Body of pancreas (tissue), 4 donors: ENCODE results near the gene ZNF484. TPM values are rescaled to one million over a fixed set of nuclear protein-coding genes. Genes with fewer than 3 reads are reported as not detected.
"Not testable (repeated sequence)": the region's sequence is repeated elsewhere in the genome, so short reads cannot be mapped to it uniquely, and the experiment has no call there.

Experiments used
- ATAC-seq: fragments of 150-250 bp; one replicate; pipeline ENCODE4 v1.9.1; 2016
- DNase-seq, 4 donors: peaks; one replicate each; pipeline ENCODE4 v3.0.0-alpha.2; 2019
- H3K27ac ChIP-seq, 4 donors: fragments of 200-600 bp; sonication (generic); 1 replicate in 3 of 4; 2 replicates in 1 of 4; pipeline versions ENCODE4 v1.5.1 to v1.6.1; 2016 to 2019; ENCODE audit warnings: mild to moderate bottlenecking in 1 of 4, mixed read lengths in 1 of 4, moderate library complexity in 1 of 4
- H3K27me3 ChIP-seq, 2 donors: fragments of 200-600 bp; sonication (generic); one replicate each; pipeline ENCODE4 v1.6.0; 2016; ENCODE audit warnings: mild to moderate bottlenecking in 1 of 2
- H3K36me3 ChIP-seq, 2 donors: fragments of 200-600 bp; sonication (generic); replicated peaks in 1 of 2; 2 replicates each; pipeline ENCODE4 v1.5.1; 2016; ENCODE audit warnings: low read depth in 2 of 2; ENCODE audit not compliant: insufficient read depth in 1 of 2
- H3K4me1 ChIP-seq: fragments of 200-600 bp; sonication (generic); one replicate; pipeline ENCODE4 v1.6.0; 2016
- H3K4me3 ChIP-seq, 2 donors: fragments of 200-600 bp; sonication (generic); 1 replicate in 1 of 2; 2 replicates in 1 of 2; pipeline ENCODE4 v1.5.1; 2016 to 2019
- H3K9me3 ChIP-seq, 3 donors: fragments of 200-600 bp; sonication (generic); 1 replicate in 2 of 3; 2 replicates in 1 of 3; pipeline ENCODE4 v1.5.1; 2016
- CTCF ChIP-seq, 7 experiments: fragments of 450-650 bp in 4 of 7; fragments of 200-600 bp in 3 of 7; sonication (generic) in 3 of 7; IDR thresholded peaks; one replicate each; pipeline ENCODE4 v1.5.1; 2016 to 2019; ENCODE audit warnings: antibody characterized with exemption in 7 of 7
- POLR2A ChIP-seq, 3 donors: fragments of 450-650 bp; IDR thresholded peaks; one replicate each; pipeline ENCODE4 v1.6.1; 2016; ENCODE audit warnings: antibody characterized with exemption in 3 of 3, mild to moderate bottlenecking in 2 of 3
- WGBS, 2 donors: methylation state at CpG; one replicate each; pipeline ENCODE4 v1.1.5; 2017; 5-methylcytosine and 5-hydroxymethylcytosine counted together
- intact Hi-C: fragments of 100-400 bp; cut with DNase I; formaldehyde crosslinking; loops from one replicate; pipeline ENCODE4 v1.15.1; 2023
- small RNA-seq: library from RNA; depleted of rRNA; stranded (forward); fragments of <200 nt; gene quantifications from one replicate; pipeline ENCODE3, GENCODE V24; 2016
- total RNA-seq, 2 donors: library from RNA; depleted of rRNA; stranded (reverse); fragments of >200 nt; gene quantifications; one replicate each; pipeline ENCODE4 v1.1.0, GENCODE V29; 2016

ZNF484 gene
- total RNA-seq, 2 donors from 2014 or later: 5.3 to 7.0 TPM

GRCh38 chr9:92798358-92798757 is 79.5 kb downstream of the ZNF484 start:
- ATAC-seq: no peak

GRCh38 chr9:92796337-92796804 is 81.5 kb downstream of the ZNF484 start:
- ATAC-seq, H3K27me3 ChIP-seq, H3K36me3 ChIP-seq, H3K9me3 ChIP-seq, intact Hi-C loops, H3K4me3 ChIP-seq, DNase-seq, H3K4me1 ChIP-seq, H3K27ac ChIP-seq: not testable (repeated sequence)
- 26 to 33% methylated on average over 9 of the region's 9 CpGs for WGBS, 2 donors

More at GRCh38 chr9:92798358-92798757, 79.5 kb downstream of the ZNF484 start:
- TF ChIP-seq CTCF (IDR thresholded peaks at IDR 0.05): no peak
- no peak for TF ChIP-seq POLR2A (IDR thresholded peaks at IDR 0.05)
- H3K36me3 ChIP-seq: no peaks in the 10 kb centered on the region
- WGBS, 2 donors: 82 to 94% methylated on average over 8 to 11 of the region's 11 CpGs
- peaks cover 6% of the 10 kb centered on the region for H3K4me1 ChIP-seq
- no peaks in the 10 kb centered on the region for H3K9me3 ChIP-seq
- intact Hi-C loops: no loop called here
- H3K27me3 ChIP-seq: peaks cover 0 to 5% of the 10 kb centered on the region in 2 donors
- DNase-seq: no peak
- H3K27ac ChIP-seq: no peak overlapping the region
- H3K4me3 ChIP-seq: no peak overlapping the region

- H3K9me3 ChIP-seq: no peaks in the 10 kb centered on the region
- no peak overlapping the region for H3K4me3 ChIP-seq
- no peaks in the 10 kb centered on the region for H3K36me3 ChIP-seq
- intact Hi-C loops: no loop called here
- ATAC-seq: no peak
- no peak for DNase-seq
- TF ChIP-seq POLR2A (IDR thresholded peaks at IDR 0.05) (no peak), CTCF (IDR thresholded peaks at IDR 0.05) (no peak)
- H3K4me1 ChIP-seq: peaks cover 6% of the 10 kb centered on the region
- H3K27me3 ChIP-seq: peaks cover 0 to 5% of the 10 kb centered on the region in 2 donors
- no peak overlapping the region for H3K27ac ChIP-seq
- WGBS, 2 donors: 21 to 25% methylated on average over 9 of the region's 9 CpGs
Measured at GRCh38 chr9:92795598-92796336, 82.1 kb downstream of the ZNF484 start.

Small RNAs within 50 kb of the gene (small RNA-seq; reads per million reads assigned to genes)
- gene RNU6-714P: not detected

Other genes starting within 250 kb of the ZNF484 start
- gene IPPK, start 207.9 kb downstream of the ZNF484 start, total RNA-seq: 1 to 10 TPM; 2.9 to 6.3 TPM
- 10 to 100 TPM; 16.1 to 16.8 TPM for gene BICD2, start 113.2 kb downstream of the ZNF484 start, total RNA-seq
- 10 to 100 TPM; 12.2 to 13.2 TPM for gene FGD3, start 69.5 kb upstream of the ZNF484 start, total RNA-seq
- 1 to 10 TPM in 1 of 2 donors, not detected in 1; 3.6 TPM for gene SUSD3, start 180.7 kb upstream of the ZNF484 start, total RNA-seq
- gene CARD19, start 218.2 kb upstream of the ZNF484 start, total RNA-seq: 10 to 100 TPM in 1 of 2 donors, 1 to 10 TPM in 1; 4.3 to 20.8 TPM